Esophagus (tissue), 2 donors: ENCODE measurements around the gene MCF2L2. TPM values are rescaled to one million over a fixed set of nuclear protein-coding genes. Genes with fewer than 3 reads are reported as not detected.

Experiments
- H3K27ac ChIP-seq, 2 donors: one replicate each; pipeline ENCODE4 v1.5.1; 2013; ENCODE audit warnings: low read depth in 2 of 2, mild to moderate bottlenecking in 2 of 2, inconsistent platforms in 1 of 2, low read length in 1 of 2, moderate library complexity in 1 of 2
- H3K27me3 ChIP-seq, 2 donors: one replicate each; pipeline ENCODE4 v1.6.1; 2013; ENCODE audit warnings: low read length in 2 of 2, control low read depth in 1 of 2, mild to moderate bottlenecking in 1 of 2; ENCODE audit not compliant: insufficient read depth in 2 of 2, control insufficient read depth in 1 of 2
- H3K36me3 ChIP-seq, 2 donors: one replicate each; pipeline ENCODE4 v1.6.1; 2013; ENCODE audit warnings: low read length in 1 of 2; ENCODE audit not compliant: control insufficient read depth in 2 of 2, insufficient read depth in 2 of 2
- H3K4me1 ChIP-seq, 2 donors: one replicate each; pipeline ENCODE4 v1.6.1; 2013; ENCODE audit warnings: low read length in 1 of 2; ENCODE audit not compliant: control insufficient read depth in 2 of 2, insufficient read depth in 2 of 2
- H3K4me3 ChIP-seq, 2 donors: one replicate each; pipeline ENCODE4 v1.5.1; 2013; ENCODE audit warnings: low read length in 2 of 2, mild to moderate bottlenecking in 2 of 2, low read depth in 1 of 2, moderate library complexity in 1 of 2
- H3K9me3 ChIP-seq, 2 donors: one replicate each; pipeline ENCODE4 v1.6.1; 2013; ENCODE audit warnings: mild to moderate bottlenecking in 2 of 2, low read depth in 1 of 2, low read length in 1 of 2, moderate library complexity in 1 of 2; ENCODE audit not compliant: control insufficient read depth in 2 of 2, insufficient read depth in 1 of 2
- WGBS, 2 donors: extraction: QIAGEN DNeasy Blood & Tissue Kit; methylation state at CpG; one replicate each; pipeline ENCODE4 v1.1.7; 2013; 5-methylcytosine and 5-hydroxymethylcytosine counted together
- polyA plus RNA-seq, 2 donors: library from polyadenylated mRNA; stranded (reverse); fragments of 200-250 nt; gene quantifications; one replicate each; pipeline ENCODE4 v1.2.3, GENCODE V29; 2013
- donor health status: healthy with polysubstance abuse.
- donor health status: Bipolar disorder and iron deficiency.

MCF2L2 gene
- polyA plus RNA-seq, 2 donors: 0.21 to 0.26 TPM

GRCh38 chr3:183285318-183285717 is 143.1 kb downstream of the MCF2L2 start:
- WGBS, 2 donors: 61 to 72% methylated on average over 1 of the region's 1 CpG
- Histone ChIP-seq H3K9me3 (no peaks in the 10 kb centered on the region), H3K27me3 (no peaks in the 10 kb centered on the region), H3K36me3 (no peaks in the 10 kb centered on the region), H3K4me1 (no peaks in the 10 kb centered on the region), H3K4me3 (no peak overlapping the region), H3K27ac (peak overlapping the region; percentile 90)

- no peaks in the 10 kb centered on the region for H3K27me3 ChIP-seq
- WGBS, 2 donors: 76% methylated on average over 3 of the region's 3 CpGs
- H3K27ac ChIP-seq: no peak overlapping the region
- no peaks in the 10 kb centered on the region for H3K4me1 ChIP-seq
- H3K36me3 ChIP-seq: no peaks in the 10 kb centered on the region
- no peak overlapping the region for H3K4me3 ChIP-seq
- H3K9me3 ChIP-seq: no peaks in the 10 kb centered on the region
Measured at GRCh38 chr3:183284570-183284969, 143.8 kb downstream of the MCF2L2 start.

DNA sequence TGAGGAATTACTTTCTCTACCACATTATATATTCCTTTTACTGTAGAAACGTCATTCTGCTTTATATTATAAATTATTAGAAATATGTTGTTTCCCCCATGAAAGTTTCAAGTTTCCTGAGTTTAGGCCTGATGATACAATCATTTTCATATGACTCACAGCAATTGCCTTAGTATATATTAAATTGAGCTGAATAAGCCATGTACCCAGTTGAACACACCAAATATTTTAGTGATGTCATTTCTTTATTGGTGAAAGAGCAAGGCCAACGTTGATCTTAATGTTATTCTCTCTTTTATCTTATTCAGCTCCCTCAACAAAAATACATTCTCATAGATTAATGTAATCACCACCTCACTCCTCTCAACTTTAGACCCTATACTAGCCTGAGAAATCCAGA is 144.5 kb downstream of the MCF2L2 start:
- Histone ChIP-seq H3K4me3 (no peak overlapping the region), H3K4me1 (no peaks in the 10 kb centered on the region), H3K9me3 (no peaks in the 10 kb centered on the region), H3K27me3 (no peaks in the 10 kb centered on the region), H3K27ac (no peak overlapping the region), H3K36me3 (no peaks in the 10 kb centered on the region)
- WGBS, 2 donors: 62 to 73% methylated on average over 2 of the region's 2 CpGs

DNA sequence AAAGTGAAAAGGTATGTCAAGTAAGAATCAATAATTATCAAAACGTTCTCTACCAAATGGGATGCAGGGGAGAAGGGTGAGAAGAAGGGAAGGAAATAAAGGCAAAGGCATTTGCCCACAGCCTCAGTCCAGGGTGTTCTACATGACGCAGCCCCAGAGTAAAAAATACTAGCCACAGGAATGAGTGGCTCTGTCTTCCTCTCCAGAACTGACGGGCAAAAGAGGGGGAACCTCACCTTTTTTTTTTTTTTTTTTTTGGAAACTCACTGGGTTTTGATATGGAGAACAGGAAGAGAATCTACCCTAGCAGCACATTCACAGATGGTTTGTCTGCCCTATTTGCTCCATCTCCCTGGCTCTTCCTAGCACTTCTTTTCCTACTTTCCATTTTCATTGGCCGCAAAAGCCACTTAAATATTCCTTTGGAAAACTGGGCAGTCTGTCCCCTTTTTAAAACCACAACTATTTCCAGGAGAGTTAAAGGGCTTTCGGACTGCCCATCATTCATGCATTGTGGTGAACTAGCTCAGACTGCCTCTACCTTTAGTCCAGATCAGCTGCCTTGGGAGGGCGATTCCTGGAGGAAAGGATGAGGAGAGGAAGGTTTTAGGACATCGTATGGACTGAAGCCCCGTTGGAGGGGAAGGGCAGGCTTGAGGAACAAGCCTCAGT is 147.2 kb downstream of the MCF2L2 start:
- 85 to 87% methylated on average over 8 of the region's 8 CpGs for WGBS, 2 donors
- H3K4me1 ChIP-seq: no peaks in the 10 kb centered on the region
- no peaks in the 10 kb centered on the region for H3K9me3 ChIP-seq

DNA sequence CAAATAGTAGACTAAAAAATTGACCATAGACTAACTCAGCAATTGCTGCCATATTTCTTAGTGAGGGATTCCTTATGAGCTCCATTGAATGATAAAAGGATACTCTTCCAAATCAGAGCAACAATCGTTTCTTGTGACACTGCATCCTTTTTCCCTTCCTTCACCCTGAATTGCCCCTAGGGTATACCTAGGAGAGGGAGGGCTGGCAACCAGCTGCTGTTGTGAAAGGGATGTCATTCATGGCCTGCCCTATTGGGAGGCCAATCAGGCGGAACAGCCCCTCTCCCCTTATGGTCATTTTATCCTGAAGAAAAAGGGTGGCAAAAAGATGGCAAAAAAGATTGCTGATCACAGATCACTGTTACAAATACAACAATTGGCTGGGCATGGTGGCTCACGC is 149.0 kb downstream of the MCF2L2 start:
- Histone ChIP-seq H3K4me3 (no peak overlapping the region), H3K36me3 (no peaks in the 10 kb centered on the region), H3K4me1 (peaks cover 0 to 2% of the 10 kb centered on the region in 2 donors), H3K27ac (no peak overlapping the region), H3K9me3 (no peaks in the 10 kb centered on the region), H3K27me3 (no peaks in the 10 kb centered on the region)
- WGBS, 2 donors: 85 to 86% methylated on average over 3 of the region's 3 CpGs

More for the DNA sequence above, 147.2 kb downstream of the MCF2L2 start:
- Histone ChIP-seq H3K4me3 (no peak overlapping the region), H3K27ac (no peak overlapping the region), H3K36me3 (no peaks in the 10 kb centered on the region), H3K27me3 (no peaks in the 10 kb centered on the region)

DNA sequence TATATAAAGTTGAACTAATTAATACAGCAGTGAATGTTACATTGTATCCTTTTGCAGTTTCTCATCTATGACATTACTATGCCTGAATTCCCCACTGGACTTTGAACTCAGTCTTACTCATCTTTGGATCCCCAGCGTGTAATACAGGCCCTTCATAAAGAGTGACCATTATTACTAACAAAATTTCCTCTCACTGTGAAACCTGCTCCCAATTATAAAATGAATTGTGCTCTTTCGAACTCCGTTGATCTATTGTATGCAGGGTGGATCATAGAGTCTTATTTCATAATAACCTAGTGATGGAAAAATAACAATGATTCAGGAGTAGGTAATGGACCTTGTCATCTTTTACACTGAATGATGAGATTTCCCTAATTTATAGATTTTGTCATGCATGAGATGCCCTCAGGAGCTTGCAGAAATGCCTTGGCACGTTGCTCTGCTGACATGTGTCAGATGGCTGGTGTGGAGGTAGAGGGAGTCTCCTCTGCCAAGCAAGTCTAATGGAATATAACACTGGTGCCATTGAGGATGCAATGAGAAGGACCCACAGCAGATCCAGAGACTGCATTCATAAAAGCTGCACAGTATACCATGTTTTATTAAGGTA is 149.8 kb downstream of the MCF2L2 start:
- Histone ChIP-seq H3K36me3 (no peaks in the 10 kb centered on the region), H3K4me3 (no peak overlapping the region), H3K4me1 (peaks cover 0 to 2% of the 10 kb centered on the region in 2 donors), H3K27me3 (no peaks in the 10 kb centered on the region), H3K9me3 (no peaks in the 10 kb centered on the region), H3K27ac (no peak overlapping the region)
- WGBS, 2 donors: 55 to 60% methylated on average over 4 of the region's 4 CpGs

DNA sequence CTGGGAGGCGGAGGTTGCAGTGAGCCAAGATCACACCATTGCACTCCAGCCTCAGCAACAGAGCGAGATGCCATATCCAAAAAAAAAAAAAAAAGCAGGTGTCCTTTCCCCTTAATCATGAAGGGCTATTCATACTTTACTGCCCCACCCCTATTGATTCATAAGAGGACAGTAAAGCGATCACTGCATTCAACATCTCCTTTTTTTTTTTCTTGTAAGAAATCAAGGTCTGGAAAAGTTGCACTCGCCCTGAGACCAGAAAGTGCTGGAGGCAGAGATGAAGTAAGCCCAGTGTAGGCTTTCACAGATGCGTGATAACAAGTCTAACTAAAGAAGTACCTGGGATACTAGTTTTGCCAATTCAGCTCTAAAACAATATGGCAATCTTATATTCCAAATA is 151.2 kb downstream of the MCF2L2 start:
- H3K4me3 ChIP-seq: no peak overlapping the region
- no peak overlapping the region for H3K27ac ChIP-seq
- peaks cover 0 to 2% of the 10 kb centered on the region in 2 donors for H3K4me1 ChIP-seq
- H3K36me3 ChIP-seq: no peaks in the 10 kb centered on the region
- H3K27me3 ChIP-seq: no peaks in the 10 kb centered on the region
- no peaks in the 10 kb centered on the region for H3K9me3 ChIP-seq
- 81 to 83% methylated on average over 5 of the region's 5 CpGs for WGBS, 2 donors

GRCh38 chr3:183275937-183276336 is 152.5 kb downstream of the MCF2L2 start:
- Histone ChIP-seq H3K9me3 (no peaks in the 10 kb centered on the region), H3K36me3 (no peaks in the 10 kb centered on the region), H3K4me1 (peaks cover 0 to 2% of the 10 kb centered on the region in 2 donors), H3K27me3 (no peaks in the 10 kb centered on the region), H3K4me3 (no peak overlapping the region), H3K27ac (no peak overlapping the region)
- 82 to 86% methylated on average over 3 of the region's 3 CpGs for WGBS, 2 donors

DNA sequence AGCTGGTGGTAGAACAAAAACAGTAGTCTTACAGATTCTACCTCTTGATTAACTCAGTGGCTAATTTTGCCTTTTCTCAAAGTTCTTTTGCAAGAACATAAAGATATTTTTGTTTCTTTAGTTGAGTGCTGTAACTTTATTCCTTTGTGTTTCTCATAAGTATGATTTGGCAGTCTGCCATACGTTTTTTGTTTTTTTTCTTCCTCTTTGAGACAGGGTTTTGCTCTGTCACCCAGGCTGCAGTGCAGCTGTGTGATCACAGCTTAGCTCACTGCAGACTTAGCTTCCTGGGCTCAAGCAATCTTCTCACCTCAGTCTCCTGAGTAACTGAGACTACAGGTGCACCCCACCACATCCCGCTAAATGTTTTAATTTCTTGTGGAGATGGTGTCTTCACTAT is 153.0 kb downstream of the MCF2L2 start:
- no peak overlapping the region for H3K4me3 ChIP-seq
- no peaks in the 10 kb centered on the region for H3K9me3 ChIP-seq
- no peaks in the 10 kb centered on the region for H3K27me3 ChIP-seq
- peaks cover 0 to 2% of the 10 kb centered on the region in 2 donors for H3K4me1 ChIP-seq
- peak overlapping the region; percentile 40 to 45 for H3K27ac ChIP-seq
- peaks cover 0 to 2% of the 10 kb centered on the region in 2 donors for H3K36me3 ChIP-seq
- 42 to 46% methylated on average over 2 of the region's 2 CpGs for WGBS, 2 donors

DNA sequence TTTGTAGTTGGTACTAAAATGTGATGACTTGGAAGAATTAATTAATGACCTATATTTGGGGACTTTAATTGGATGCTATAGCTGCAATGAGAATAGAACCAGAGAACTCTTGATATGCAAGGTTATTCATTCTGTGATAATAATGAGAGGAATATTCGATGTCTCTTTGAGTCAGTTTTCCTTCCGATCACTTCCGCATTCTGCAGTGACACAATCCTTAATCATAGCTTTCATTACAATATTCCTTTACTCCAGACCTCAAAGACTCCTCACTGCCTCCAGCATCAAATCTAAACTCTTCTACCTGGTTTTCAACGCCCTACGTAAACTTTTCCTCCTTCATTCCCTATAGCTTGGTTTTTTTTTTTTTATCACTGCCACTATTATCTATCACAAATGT is 153.8 kb downstream of the MCF2L2 start:
- Histone ChIP-seq H3K4me3 (no peak overlapping the region), H3K9me3 (no peaks in the 10 kb centered on the region), H3K4me1 (peaks cover 0 to 2% of the 10 kb centered on the region in 2 donors), H3K27ac (no peak overlapping the region), H3K27me3 (no peaks in the 10 kb centered on the region), H3K36me3 (peaks cover 0 to 3% of the 10 kb centered on the region in 2 donors)
- WGBS, 2 donors: 63 to 73% methylated on average over 5 of the region's 5 CpGs
